CD4-positive, alpha-beta T cell (primary cell): ENCODE results near the gene IL33. TPM values are rescaled to one million over a fixed set of nuclear protein-coding genes. Genes with fewer than 3 reads are reported as not detected.

ENCODE experiments used
- ATAC-seq: fragments of 200-7000 bp; cut with Tn5 transposase; one replicate; pipeline ENCODE4 v1.10.0; 2022; ENCODE audit warnings: mild to moderate bottlenecking; ENCODE audit not compliant: poor library complexity
- CTCF ChIA-PET: fragments of 350-600 bp; sonication (Branson Sonifier 250); formaldehyde crosslinking; loops from one replicate; lab custom pipeline; 2021; ENCODE audit warnings: antibody characterized with exemption, inconsistent platforms; lab: Charles Lee
- POLR2A ChIA-PET: fragments of 350-600 bp; sonication (Branson Sonifier 250); formaldehyde crosslinking; loops from one replicate; lab custom pipeline; 2021; ENCODE audit warnings: antibody characterized with exemption, inconsistent platforms; lab: Charles Lee
- DNase-seq, 14 experiments: peaks; one replicate each; pipeline ENCODE4 v3.0.0-alpha.2; 2013 to 2020; ENCODE audit warnings: mixed read lengths in 2 of 14
- H3K27ac ChIP-seq, 2 donors: one replicate each; pipeline versions ENCODE4 v1.5.1 to v1.7.0; 2013; ENCODE audit warnings: low read length in 2 of 2, low read depth in 1 of 2, mild to moderate bottlenecking in 1 of 2
- H3K27me3 ChIP-seq, 2 experiments: 1 replicate in 1 of 2; 2 replicates in 1 of 2; pipeline versions ENCODE4 v1.6.1 to v1.7.0; 2013; ENCODE audit warnings: low read length in 2 of 2, control low read depth in 1 of 2, mild to moderate bottlenecking in 1 of 2, moderate library complexity in 1 of 2; ENCODE audit not compliant: insufficient read depth in 2 of 2, control insufficient read depth in 1 of 2
- H3K36me3 ChIP-seq: one replicate; pipeline ENCODE4 v1.6.1; 2013; ENCODE audit warnings: low read length, control low read depth; ENCODE audit not compliant: insufficient read depth
- H3K4me1 ChIP-seq: one replicate; pipeline ENCODE4 v1.6.1; 2013; ENCODE audit warnings: low read length, control low read depth; ENCODE audit not compliant: insufficient read depth
- H3K4me3 ChIP-seq: one replicate; pipeline ENCODE4 v1.5.1; 2013; ENCODE audit warnings: mild to moderate bottlenecking, low read length, moderate library complexity
- H3K9me3 ChIP-seq, 2 experiments: 1 replicate in 1 of 2; 2 replicates in 1 of 2; pipeline versions ENCODE4 v1.6.1 to v1.7.0; 2013; ENCODE audit warnings: low read length in 2 of 2, mild to moderate bottlenecking in 2 of 2, control low read depth in 1 of 2, moderate library complexity in 1 of 2; ENCODE audit not compliant: control insufficient read depth in 1 of 2, insufficient read depth in 1 of 2
- H3K27ac Mint-ChIP-seq: one replicate; pipeline ENCODE4 v1.8.0; 2020; ENCODE audit warnings: mixed read lengths
- H3K27me3 Mint-ChIP-seq: one replicate; pipeline ENCODE4 v1.8.0; 2021; ENCODE audit warnings: mixed read lengths
- H3K36me3 Mint-ChIP-seq: one replicate; pipeline ENCODE4 v1.8.0; 2021; ENCODE audit warnings: low read depth, mixed read lengths
- H3K4me1 Mint-ChIP-seq: one replicate; pipeline ENCODE4 v1.8.0; 2021; ENCODE audit warnings: low read depth, mixed read lengths
- H3K4me3 Mint-ChIP-seq: one replicate; pipeline ENCODE4 v1.8.0; 2020; ENCODE audit warnings: mild to moderate bottlenecking, mixed read lengths
- H3K9me3 Mint-ChIP-seq: one replicate; pipeline ENCODE4 v1.8.0; 2020; ENCODE audit warnings: mixed read lengths
- intact Hi-C, 2 experiments: fragments of 100-400 bp; cut with DNase I in 1 of 2; cut with micrococcal nuclease in 1 of 2; formaldehyde crosslinking; loops; one replicate each; pipeline versions ENCODE4 v1.15.1 to v1.9.0; 2023 to 2025; cut with DNase I, micrococcal nuclease
- total RNA-seq, 174 experiments: library from RNA in 2 of 174; stranded (reverse) in 2 of 174; gene quantifications; one replicate each; pipeline ENCODE4 v1.2.3 and lab custom pipeline; 2021 to 2026
- TF ChIP-seq, protein P1 (sequence below): fragments of 200-600 bp; IDR thresholded peaks from one replicate; pipeline ENCODE4 v1.8.0; 2022; ENCODE audit warnings: antibody characterized with exemption, mild to moderate bottlenecking

IL33 gene
- total RNA-seq, 2 experiments from 2014 or later: not detected

DNA sequence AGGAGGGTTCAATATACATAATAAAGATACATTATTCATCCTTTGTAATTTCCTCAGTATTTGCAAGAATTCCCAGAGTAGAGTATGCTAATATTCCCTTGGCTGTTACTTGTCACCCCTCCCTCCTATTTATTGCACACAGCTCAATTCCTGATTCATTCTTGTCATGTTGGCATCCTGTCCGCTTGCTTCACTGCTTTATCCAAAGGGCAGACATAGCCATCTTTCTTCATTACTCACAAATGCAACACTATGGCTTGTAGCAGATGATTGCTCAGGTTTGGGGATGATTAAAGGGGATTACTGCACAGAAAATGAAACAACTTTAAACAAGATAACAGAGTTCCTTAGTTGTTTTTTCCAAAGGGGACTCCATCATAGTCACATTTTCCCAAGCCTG, 1.2 kb upstream of the IL33 start:
- H3K27ac Mint-ChIP-seq: no peak overlapping the region

DNA sequence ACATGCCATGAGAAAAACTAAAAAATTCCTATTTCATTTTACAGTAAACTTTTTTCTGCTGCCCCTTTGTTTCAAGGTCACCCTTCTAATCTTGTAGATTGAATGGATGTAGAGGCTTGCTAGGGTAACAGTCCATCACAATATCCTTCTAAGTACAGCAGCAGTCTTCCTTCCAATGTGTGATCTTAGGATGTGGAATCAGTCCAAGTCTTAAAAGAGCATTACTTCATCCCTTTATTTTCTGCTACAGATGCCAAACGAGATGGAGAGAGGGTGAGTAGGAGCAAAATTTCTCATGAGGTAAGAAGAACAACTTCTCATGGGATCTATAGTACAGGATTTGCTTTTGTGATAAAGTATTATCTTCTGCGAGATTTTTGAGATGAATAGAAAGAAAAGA, 704 bp upstream of the IL33 start:
- no peak overlapping the region for H3K27ac ChIP-seq
- ATAC-seq: no peak
- Mint-ChIP-seq H3K27me3 (peaks cover 37% of the 10 kb centered on the region), H3K36me3 (no peaks in the 10 kb centered on the region), H3K4me3 (no peak overlapping the region), H3K9me3 (peaks cover 9% of the 10 kb centered on the region), H3K27ac (no peak overlapping the region), H3K4me1 (no peaks in the 10 kb centered on the region)
- peaks cover 7 to 13% of the 10 kb centered on the region in 2 experiments for H3K27me3 ChIP-seq
- peaks cover 0 to 7% of the 10 kb centered on the region in 2 experiments for H3K9me3 ChIP-seq
- no peak for DNase-seq
- no peaks in the 10 kb centered on the region for H3K4me1 ChIP-seq
- POLR2A ChIA-PET: no interaction called here
- TF ChIP-seq, protein P1, sequence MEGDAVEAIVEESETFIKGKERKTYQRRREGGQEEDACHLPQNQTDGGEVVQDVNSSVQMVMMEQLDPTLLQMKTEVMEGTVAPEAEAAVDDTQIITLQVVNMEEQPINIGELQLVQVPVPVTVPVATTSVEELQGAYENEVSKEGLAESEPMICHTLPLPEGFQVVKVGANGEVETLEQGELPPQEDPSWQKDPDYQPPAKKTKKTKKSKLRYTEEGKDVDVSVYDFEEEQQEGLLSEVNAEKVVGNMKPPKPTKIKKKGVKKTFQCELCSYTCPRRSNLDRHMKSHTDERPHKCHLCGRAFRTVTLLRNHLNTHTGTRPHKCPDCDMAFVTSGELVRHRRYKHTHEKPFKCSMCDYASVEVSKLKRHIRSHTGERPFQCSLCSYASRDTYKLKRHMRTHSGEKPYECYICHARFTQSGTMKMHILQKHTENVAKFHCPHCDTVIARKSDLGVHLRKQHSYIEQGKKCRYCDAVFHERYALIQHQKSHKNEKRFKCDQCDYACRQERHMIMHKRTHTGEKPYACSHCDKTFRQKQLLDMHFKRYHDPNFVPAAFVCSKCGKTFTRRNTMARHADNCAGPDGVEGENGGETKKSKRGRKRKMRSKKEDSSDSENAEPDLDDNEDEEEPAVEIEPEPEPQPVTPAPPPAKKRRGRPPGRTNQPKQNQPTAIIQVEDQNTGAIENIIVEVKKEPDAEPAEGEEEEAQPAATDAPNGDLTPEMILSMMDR: no peak
- CTCF ChIA-PET: no interaction called here
- intact Hi-C loops: no loop called here
- no peak overlapping the region for H3K4me3 ChIP-seq
- H3K36me3 ChIP-seq: no peaks in the 10 kb centered on the region

More for the DNA sequence above, 1.2 kb upstream of the IL33 start:
- no peaks in the 10 kb centered on the region for H3K4me1 ChIP-seq
- peaks cover 0 to 8% of the 10 kb centered on the region in 2 experiments for H3K9me3 ChIP-seq
- intact Hi-C loops: no loop called here
- no peak for DNase-seq
- Mint-ChIP-seq H3K4me1 (no peaks in the 10 kb centered on the region), H3K9me3 (peaks cover 11% of the 10 kb centered on the region), H3K27me3 (peaks cover 37% of the 10 kb centered on the region), H3K4me3 (no peak overlapping the region), H3K36me3 (no peaks in the 10 kb centered on the region)
- ATAC-seq: no peak
- no peaks in the 10 kb centered on the region for H3K36me3 ChIP-seq
- TF ChIP-seq, protein P1: no peak
- H3K27me3 ChIP-seq: peaks cover 7 to 13% of the 10 kb centered on the region in 2 experiments
- POLR2A ChIA-PET: no interaction called here
- CTCF ChIA-PET: no interaction called here
- H3K27ac ChIP-seq: no peak overlapping the region
- no peak overlapping the region for H3K4me3 ChIP-seq

DNA sequence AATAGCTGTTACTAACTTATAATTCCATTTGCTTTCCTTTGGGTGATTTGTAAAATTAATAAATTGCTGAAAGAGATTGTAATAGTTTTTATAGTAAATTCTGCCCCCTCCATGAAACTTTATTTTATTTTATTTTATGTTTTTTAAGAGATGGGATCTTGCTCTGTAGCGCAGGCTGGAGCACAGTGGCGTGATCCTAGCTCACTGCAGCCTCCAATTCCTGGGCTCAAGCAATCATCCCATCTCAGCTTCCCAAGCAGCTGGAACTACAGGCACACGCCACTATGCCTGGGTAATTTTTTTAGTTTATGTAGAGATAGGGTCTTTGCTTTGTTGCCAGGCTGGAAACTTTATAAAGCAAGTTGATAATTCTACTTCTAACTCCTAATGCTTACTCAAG, 395 bp downstream of the IL33 start:
- ChIA-PET POLR2A (no interaction called here), CTCF (interaction anchor here (1.0 kb wide), 1 partner anchor 169 kb away, joined by 3 read pairs; no protein-coding TSS in a partner anchor)
- Mint-ChIP-seq H3K27me3 (peaks cover 42% of the 10 kb centered on the region), H3K4me3 (no peak overlapping the region), H3K4me1 (no peaks in the 10 kb centered on the region), H3K36me3 (no peaks in the 10 kb centered on the region), H3K27ac (no peak overlapping the region), H3K9me3 (peaks cover 4% of the 10 kb centered on the region)
- ATAC-seq (no peak), DNase-seq (no peak)
- Histone ChIP-seq H3K4me1 (no peaks in the 10 kb centered on the region), H3K9me3 (peaks cover 0 to 7% of the 10 kb centered on the region in 2 experiments), H3K27ac (no peak overlapping the region), H3K36me3 (no peaks in the 10 kb centered on the region), H3K4me3 (no peak overlapping the region), H3K27me3 (peaks cover 7 to 13% of the 10 kb centered on the region in 2 experiments)
- intact Hi-C loops: no loop called here
- TF ChIP-seq, protein P1: no peak
